ENCODE data around the gene GRHL1.

GRHL1 gene

DNA sequence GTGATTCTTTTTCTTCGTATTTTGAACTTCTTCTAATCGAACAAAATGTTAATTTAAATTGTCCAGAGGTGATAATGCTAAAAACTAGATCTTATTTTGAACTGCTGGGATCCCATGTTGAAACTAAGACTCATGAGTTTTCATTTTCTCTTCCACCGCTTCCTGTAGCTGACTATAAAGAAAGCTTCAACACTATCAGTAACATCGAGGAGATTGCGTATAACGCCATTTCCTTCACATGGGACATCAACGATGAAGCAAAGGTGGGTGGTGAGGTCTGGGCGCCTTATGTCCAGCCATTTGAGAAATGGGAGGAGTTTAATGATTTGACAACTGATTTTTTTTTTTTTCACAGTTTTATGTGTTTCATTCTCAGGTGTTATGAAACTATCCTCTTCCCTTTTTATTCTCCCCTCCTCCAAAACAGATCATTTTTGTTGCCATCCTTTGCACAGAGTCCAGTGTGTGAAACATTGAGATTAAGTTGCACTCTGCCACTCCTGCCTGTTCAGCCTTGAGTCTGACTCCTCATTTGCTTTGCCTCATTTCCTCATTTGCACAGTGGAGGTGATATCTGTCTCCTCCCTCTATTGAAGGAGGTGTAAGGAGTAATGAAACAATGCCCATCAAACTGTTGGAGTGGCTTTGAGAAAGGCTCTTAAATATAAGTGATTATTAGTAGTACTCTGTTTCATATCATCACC is 13.8 kb downstream of the GRHL1 start:
- H3K4me3 ChIP-seq: no peak overlapping the region
- TF ChIP-seq, protein P1, sequence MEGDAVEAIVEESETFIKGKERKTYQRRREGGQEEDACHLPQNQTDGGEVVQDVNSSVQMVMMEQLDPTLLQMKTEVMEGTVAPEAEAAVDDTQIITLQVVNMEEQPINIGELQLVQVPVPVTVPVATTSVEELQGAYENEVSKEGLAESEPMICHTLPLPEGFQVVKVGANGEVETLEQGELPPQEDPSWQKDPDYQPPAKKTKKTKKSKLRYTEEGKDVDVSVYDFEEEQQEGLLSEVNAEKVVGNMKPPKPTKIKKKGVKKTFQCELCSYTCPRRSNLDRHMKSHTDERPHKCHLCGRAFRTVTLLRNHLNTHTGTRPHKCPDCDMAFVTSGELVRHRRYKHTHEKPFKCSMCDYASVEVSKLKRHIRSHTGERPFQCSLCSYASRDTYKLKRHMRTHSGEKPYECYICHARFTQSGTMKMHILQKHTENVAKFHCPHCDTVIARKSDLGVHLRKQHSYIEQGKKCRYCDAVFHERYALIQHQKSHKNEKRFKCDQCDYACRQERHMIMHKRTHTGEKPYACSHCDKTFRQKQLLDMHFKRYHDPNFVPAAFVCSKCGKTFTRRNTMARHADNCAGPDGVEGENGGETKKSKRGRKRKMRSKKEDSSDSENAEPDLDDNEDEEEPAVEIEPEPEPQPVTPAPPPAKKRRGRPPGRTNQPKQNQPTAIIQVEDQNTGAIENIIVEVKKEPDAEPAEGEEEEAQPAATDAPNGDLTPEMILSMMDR (IDR thresholded peaks at IDR 0.05): no peak
- no peak overlapping the region for H3K27ac ChIP-seq
- DNase-seq (ENCODE audit: low spot score): no peak

DNA sequence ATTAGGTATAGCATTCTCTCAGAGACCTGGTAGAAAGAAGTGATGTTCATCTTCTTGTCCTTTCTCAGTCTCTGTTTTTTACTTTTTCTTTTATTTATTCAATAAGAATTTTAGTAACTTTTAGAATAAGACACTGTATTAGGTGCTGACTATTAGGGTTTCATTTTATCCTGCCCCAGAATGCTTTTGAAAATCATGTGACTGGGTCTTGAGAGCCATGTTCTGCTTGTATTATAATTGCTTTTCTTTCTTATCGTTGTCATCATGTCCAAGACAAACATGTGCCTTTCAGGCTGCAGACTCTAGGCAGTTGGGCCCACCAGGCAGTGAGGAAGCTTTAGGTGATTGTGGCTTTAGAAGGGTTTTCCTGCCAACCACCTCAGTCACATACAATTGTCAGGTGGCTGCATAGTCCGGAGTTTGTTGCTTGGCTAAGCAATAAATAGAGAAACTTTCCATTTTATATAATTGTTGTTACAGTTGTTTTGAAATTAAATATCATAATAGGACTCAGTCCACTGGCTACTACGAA is 15.1 kb downstream of the GRHL1 start:
- no peak overlapping the region for H3K4me3 ChIP-seq
- DNase-seq (ENCODE audit: low spot score): no peak
- H3K27ac ChIP-seq: no peak overlapping the region
- TF ChIP-seq, protein P1 (IDR thresholded peaks at IDR 0.05): no peak

DNA sequence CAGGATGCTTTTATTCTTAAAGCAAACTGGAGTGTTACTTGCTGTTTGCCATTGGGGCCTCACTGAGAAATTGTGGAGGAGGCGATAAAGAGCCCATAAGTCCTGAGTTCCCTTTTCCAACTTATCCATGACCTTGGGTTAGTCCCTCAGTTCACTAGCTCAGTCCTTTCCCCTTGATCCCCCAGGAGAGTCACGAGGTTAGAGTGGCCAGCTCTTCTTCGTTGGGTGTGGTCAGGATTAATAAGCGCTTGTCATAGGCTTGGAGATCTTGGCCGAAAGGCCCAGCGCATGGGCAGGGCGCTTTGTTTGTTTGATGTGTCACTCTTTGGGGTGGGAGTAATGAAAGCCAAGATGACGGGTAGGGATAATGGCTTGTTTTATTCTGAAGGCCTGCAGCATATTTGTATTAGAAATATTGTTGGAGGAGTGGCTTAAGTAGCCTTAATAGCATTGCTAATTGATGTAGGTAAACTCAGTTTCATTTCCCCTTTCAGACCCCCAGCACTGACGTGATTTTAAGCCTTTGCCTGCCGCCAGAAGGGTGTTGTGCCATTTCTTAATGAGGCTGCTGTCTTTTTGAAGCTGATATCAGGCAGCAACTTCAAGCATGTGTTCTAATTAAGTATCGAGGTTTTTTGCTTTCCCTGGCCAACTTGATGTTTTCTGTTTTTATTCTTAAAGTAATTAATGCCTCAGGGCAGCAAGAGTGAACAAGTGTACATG is 15.7 kb downstream of the GRHL1 start:
- DNase-seq (ENCODE audit: low spot score): no peak
- Histone ChIP-seq H3K4me3 (no peak overlapping the region), H3K27ac (no peak overlapping the region)
- TF ChIP-seq, protein P1 (IDR thresholded peaks at IDR 0.05): no peak

DNA sequence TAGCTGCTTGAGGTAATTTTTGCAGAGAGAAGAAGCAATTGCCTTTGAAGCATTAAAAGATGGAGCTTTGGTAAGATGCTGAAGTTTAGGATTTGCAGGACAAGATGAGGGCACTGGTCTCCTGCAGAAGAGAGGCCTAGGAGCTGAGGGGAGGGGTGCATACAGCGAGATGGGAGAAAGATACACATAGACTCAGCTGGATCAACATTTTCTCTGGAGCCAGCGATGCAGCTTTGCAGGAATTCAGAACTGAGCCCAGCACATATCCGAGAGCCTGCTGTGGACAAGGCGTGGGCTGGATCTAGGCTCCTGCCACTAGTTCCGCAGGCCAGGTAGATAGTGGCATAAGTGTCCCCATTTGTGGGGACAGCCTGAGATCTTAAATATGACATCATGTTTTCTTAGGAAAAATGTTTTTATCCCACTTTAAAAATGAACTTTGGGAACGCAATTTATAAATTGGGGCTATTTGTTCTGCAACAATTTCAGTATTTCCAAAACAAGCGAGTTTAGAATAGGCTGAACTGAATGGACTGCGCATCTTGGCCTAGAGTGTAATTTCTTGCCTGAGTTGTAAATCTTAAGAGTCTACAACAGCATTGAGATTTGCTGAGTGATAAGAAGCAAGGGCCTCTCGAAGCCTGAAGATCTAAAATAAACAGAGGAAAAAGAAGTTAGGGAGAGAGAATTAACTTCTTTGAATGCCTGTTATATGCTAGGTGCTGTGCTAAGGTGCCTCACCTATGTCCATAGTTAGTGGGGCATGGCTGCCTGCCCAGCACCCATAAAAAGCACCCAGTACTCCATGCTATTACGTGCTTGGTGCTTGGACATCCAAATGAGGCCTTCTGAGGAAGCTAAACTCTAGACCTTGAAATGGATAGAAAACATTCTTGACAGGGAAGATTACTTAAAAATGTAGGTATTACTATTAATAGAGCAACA is 17.3 kb downstream of the GRHL1 start:
- H3K27ac ChIP-seq: no peak overlapping the region
- DNase-seq (ENCODE audit: low spot score): no peak
- TF ChIP-seq, protein P1 (IDR thresholded peaks at IDR 0.05): no peak
- H3K4me3 ChIP-seq: no peak overlapping the region

DNA sequence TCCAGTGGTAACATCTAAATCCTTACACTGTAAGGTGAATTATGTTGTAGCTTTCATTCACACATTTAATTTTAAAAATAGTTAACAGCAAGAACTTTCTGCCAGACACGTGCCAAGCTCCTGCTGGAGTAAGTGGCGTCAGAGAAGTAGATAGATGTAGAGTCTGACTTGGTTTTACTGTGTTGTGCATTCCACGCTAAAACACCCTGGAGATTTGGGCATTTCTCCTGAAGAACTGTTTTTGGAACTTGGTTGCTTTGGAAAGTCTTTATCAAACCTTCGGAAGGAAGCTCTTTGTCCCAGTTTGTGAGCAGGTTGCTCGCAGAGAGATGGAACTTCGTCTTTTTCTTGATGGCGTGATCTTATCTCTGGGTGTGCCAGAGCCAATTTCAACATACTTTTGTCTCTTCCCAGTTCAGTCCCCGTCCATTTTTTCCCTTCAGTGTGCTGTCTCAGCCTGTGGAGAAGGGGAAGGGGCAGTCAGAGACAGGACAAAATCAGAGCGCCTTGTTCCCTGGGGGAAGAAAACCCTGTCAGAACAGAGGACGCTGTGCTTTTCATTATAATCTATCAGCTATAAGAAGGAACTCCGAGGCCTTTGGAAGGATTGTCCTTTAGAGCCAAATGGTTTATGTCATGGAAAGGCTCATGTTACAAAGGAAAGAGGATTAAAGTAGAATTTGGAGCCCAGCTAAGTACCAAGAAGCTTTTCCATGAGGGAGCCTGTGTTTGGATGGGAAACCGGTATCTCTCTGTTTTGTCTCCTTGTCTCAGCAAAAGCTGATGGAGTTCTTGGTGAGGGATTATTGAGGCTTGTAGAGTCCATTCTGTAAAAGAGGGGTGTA is 18.9 kb downstream of the GRHL1 start:
- no peak overlapping the region for H3K4me3 ChIP-seq
- TF ChIP-seq, protein P1 (IDR thresholded peaks at IDR 0.05): no peak
- no peak for DNase-seq (ENCODE audit: low spot score)
- peak overlapping the region in 1 of 2 donors; percentile 7 for H3K27ac ChIP-seq
